Chondrocyte (in vitro differentiated cells): Measurements from ENCODE around the gene NOTCH1. TPM values are rescaled to one million over a fixed set of nuclear protein-coding genes. Genes with fewer than 3 reads are reported as not detected.
A peak's percentile ranks its signal among the peaks of the same experiment; 100 is the strongest.

ENCODE experiments used
- DNase-seq: peaks from one replicate; pipeline ENCODE4 v3.0.0; 2021; ENCODE audit warnings: mixed read lengths, low spot score
- H3K27ac Mint-ChIP-seq: one replicate; pipeline ENCODE4 v1.8.0; 2021; ENCODE audit warnings: mild to moderate bottlenecking, moderate library complexity, mixed read lengths; ENCODE audit not compliant: unreplicated experiment
- H3K27me3 Mint-ChIP-seq: 2 replicates; pipeline ENCODE4 v1.8.0; 2021; ENCODE audit warnings: low read depth, mixed read lengths
- H3K36me3 Mint-ChIP-seq: 2 replicates; pipeline ENCODE4 v1.8.0; 2021; ENCODE audit warnings: low read depth, mixed read lengths
- H3K4me1 Mint-ChIP-seq: 2 replicates; pipeline ENCODE4 v1.8.0; 2021; ENCODE audit warnings: low read depth, mild to moderate bottlenecking, mixed read lengths
- H3K4me3 Mint-ChIP-seq: one replicate; pipeline ENCODE4 v1.8.0; 2021; ENCODE audit warnings: mild to moderate bottlenecking, moderate library complexity, mixed read lengths; ENCODE audit not compliant: unreplicated experiment
- H3K9me3 Mint-ChIP-seq: 2 replicates; pipeline ENCODE4 v1.8.0; 2021; ENCODE audit warnings: low read depth, mixed read lengths
- total RNA-seq: library from RNA; stranded (reverse); gene quantifications from 3 replicates; pipeline ENCODE4 v1.2.1, GENCODE V29; 2021
- TF ChIP-seq, protein P1 (sequence below): fragments of 200-600 bp; sonication (generic); IDR thresholded peaks from 2 replicates; pipeline ENCODE4 v1.5.0; 2021; ENCODE audit warnings: antibody characterized with exemption, mild to moderate bottlenecking, moderate library complexity

The NOTCH1 gene
- total RNA-seq, 1 donor from 2014 or later = 28.7 TPM

DNA sequence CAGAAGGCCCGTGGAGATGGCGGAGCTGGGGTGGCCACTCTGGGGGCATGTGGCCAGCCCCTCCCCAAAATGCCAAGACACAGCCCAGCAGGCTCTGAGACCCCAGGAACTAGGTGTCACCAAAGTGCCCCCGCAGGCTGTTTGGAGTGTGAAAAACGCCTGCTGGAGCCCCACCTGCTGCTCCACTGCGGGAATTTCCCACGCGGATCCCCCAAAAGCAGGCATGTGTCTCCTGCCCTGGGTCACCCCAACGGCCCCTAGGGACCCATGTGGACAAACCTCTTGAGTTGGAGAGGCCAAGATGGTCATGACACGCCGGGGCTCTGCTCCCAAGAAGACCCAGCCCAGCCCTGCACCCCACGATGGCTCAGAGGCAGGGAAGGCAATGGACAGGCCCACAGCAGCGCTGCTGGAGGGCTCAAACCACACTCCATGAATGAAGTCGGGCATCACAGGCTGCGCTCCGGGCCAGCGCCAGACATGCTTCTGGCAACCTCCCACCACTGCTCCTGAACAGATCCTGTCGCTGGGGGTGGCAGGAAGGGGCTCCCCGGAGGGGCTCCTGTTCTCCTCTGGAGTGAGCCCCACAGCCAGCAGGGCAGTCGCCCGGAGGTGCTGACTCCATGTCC lies 15.3 kb downstream of the NOTCH1 start:
- H3K27me3 Mint-ChIP-seq = no peaks in the 10 kb centered on the region
- no peak overlapping the region for H3K4me3 Mint-ChIP-seq
- no peak for DNase-seq
- peaks cover 2% of the 10 kb centered on the region for H3K36me3 Mint-ChIP-seq
- no peaks in the 10 kb centered on the region for H3K9me3 Mint-ChIP-seq
- H3K27ac Mint-ChIP-seq = no peak overlapping the region
- TF ChIP-seq, protein P1, sequence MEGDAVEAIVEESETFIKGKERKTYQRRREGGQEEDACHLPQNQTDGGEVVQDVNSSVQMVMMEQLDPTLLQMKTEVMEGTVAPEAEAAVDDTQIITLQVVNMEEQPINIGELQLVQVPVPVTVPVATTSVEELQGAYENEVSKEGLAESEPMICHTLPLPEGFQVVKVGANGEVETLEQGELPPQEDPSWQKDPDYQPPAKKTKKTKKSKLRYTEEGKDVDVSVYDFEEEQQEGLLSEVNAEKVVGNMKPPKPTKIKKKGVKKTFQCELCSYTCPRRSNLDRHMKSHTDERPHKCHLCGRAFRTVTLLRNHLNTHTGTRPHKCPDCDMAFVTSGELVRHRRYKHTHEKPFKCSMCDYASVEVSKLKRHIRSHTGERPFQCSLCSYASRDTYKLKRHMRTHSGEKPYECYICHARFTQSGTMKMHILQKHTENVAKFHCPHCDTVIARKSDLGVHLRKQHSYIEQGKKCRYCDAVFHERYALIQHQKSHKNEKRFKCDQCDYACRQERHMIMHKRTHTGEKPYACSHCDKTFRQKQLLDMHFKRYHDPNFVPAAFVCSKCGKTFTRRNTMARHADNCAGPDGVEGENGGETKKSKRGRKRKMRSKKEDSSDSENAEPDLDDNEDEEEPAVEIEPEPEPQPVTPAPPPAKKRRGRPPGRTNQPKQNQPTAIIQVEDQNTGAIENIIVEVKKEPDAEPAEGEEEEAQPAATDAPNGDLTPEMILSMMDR = no peak
- H3K4me1 Mint-ChIP-seq = peaks cover 18% of the 10 kb centered on the region

DNA sequence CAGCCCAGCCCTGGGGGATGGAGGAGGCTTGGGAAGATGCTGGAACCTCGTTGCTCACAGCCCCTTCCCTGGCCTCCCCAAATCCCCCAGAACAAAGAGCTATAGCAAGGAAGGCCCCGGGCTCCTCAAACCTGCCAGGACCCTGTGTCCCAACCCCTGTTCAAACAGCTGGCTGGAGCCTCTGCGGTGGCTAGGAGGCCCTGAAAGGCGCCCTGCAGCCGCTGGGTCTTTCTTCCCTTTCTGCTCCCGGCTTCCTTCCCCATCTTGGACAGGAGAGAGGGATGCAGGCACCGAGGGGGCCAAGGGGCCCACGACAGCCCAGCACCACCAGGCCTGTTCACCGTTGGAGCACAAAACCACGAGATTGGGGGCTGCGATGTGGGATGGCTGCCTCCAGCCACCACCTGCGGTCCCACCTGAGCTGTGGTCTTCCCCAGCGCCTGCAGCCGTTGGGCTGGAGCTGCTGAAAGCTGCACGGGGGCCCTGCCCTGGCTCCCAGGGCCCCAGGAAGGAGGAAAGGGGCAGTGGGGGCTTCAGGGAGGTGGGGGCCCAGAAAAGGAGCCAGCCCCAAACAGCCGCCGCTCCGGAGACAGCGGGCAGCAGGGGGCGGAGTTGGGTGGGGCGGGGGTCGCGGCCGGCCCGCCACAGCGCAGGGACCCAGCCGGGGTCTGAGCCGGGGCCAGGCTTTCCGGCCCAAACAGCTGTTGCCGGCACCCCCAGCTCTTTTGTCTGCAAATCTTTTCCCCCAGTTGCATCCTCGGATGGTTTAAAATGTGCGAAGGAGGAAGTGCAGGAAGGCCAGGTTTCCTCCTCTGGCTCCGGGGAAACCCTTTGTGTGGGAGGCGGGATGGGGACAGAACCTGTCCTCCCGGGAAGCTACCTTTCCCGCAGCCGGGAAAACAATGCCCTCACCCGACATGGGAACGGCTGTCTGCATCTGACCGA lies 16.1 kb downstream of the NOTCH1 start:
- Mint-ChIP-seq H3K27me3 (no peaks in the 10 kb centered on the region), H3K9me3 (no peaks in the 10 kb centered on the region), H3K4me1 (peaks cover 18% of the 10 kb centered on the region), H3K36me3 (peaks cover 2% of the 10 kb centered on the region), H3K27ac (no peak overlapping the region), H3K4me3 (no peak overlapping the region)
- TF ChIP-seq, protein P1 = no peak
- DNase-seq = no peak

DNA sequence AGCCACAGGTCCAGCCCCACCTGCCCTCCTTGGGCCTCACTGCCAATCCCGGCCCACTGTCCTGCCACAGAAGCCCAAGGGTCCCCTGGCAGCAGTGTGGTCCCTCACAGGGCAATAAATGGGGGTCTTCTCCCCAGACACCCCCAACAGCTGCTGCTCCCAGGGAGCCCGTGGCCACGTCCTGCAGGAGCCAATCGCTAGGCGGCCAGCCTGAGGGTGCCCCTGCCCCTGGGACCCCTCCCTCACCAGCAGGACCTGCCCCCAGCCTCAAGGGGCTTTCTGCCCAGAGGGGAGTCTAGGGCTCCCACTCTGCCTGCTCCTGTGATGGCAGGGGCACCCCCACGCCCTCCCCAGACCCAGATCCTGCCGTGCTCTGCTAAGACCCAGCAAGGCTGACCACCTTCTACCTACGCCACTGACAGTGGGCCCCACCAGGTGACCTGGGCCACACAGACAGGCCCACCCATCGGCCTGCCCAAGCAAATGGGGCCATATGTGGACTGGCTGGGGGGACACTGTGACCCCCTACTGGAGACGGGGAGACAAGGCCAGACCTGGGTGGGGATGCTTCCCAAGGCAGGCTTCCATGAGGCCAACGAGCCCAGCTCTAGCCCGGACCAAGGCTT lies 17.0 kb downstream of the NOTCH1 start:
- no peak overlapping the region for H3K27ac Mint-ChIP-seq
- TF ChIP-seq, protein P1 = no peak

DNA sequence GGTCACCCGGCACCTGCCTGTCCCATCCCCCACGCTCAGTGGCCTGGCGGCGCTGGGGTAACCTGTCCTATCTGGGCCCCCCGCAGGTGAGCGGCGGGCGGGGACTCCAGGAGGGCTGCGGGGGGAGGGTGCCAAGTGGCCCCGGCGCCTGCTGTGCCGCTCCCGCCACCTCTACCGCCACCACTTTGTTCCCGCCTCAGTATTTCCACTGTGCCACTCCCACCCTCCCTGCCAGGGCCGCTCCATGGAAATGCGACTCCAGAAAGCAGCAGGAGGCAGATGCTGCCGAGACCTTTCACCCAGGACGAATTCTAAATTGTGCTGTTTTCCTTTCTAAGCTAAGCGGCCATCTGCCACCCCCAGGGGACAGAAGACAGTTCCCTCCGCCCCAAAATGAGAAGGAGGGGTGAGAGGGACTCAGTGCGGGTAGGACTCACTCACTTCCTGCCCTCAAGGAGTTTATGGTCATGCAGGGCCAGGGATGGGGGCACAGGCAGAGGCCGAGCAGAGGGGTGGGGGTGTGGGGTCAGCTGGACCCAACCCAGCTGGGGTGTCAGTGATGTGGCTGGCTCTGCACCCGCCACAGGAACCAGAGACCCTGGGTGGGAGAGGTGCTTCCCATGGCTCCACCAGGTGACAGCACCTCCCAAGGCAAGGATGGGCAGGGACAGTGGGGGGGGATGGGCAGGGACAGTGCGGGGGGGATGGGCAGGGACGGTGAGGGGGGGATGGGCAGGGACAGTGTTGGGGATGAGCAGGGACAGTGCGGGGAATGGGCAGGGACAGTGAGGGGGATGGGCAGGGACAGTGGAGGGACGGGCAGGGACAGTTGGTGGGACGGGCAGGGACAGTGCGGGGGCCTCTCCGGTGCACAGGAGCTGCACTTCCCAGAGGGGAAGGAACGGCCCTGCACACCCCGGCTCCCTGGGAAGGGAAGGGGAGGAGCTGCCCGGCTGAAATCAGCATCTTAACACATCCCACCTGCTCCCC lies 17.8 kb downstream of the NOTCH1 start:
- H3K9me3 Mint-ChIP-seq = no peaks in the 10 kb centered on the region
- no peaks in the 10 kb centered on the region for H3K27me3 Mint-ChIP-seq
- H3K4me1 Mint-ChIP-seq = peaks cover 18% of the 10 kb centered on the region
- H3K4me3 Mint-ChIP-seq = peak overlapping the region; percentile 6
- H3K27ac Mint-ChIP-seq = peak overlapping the region; percentile 51
- TF ChIP-seq, protein P1 = peak; percentile 23
- no peak for DNase-seq
- H3K36me3 Mint-ChIP-seq = no peaks in the 10 kb centered on the region

More for the DNA sequence above, 17.0 kb downstream of the NOTCH1 start:
- H3K27me3 Mint-ChIP-seq = no peaks in the 10 kb centered on the region
- H3K36me3 Mint-ChIP-seq = no peaks in the 10 kb centered on the region
- DNase-seq = no peak
- peaks cover 18% of the 10 kb centered on the region for H3K4me1 Mint-ChIP-seq
- H3K9me3 Mint-ChIP-seq = no peaks in the 10 kb centered on the region
- H3K4me3 Mint-ChIP-seq = no peak overlapping the region
